HepG2 (cell line): ENCODE results near the gene ALS2. TPM values are rescaled to one million over a fixed set of nuclear protein-coding genes. Genes with fewer than 3 reads are reported as not detected.

Experiments
- HNF4A ChIP-seq: sonication (generic); formaldehyde crosslinking; IDR thresholded peaks from 2 replicates; pipeline ENCODE4 v1.4.0; 2020; ENCODE audit warnings: missing genetic modification reagents
- MIER3 ChIP-seq: IDR thresholded peaks from 2 replicates; pipeline ENCODE4 v1.6.1; 2016; ENCODE audit warnings: missing compliant biosample characterization, borderline replicate concordance
- NFRKB ChIP-seq: fragments of 450-650 bp; IDR thresholded peaks from 2 replicates; pipeline ENCODE4 v1.6.1; 2017
- SMAD3 ChIP-seq: sonication (generic); formaldehyde crosslinking; IDR thresholded peaks from 2 replicates; pipeline ENCODE4 v1.4.0; 2020; ENCODE audit warnings: missing genetic modification reagents
- TEAD3 ChIP-seq: optimal IDR thresholded peaks from 2 replicates; pipeline ENCODE3; 2016; ENCODE audit warnings: borderline replicate concordance
- XBP1 ChIP-seq: sonication (generic); formaldehyde crosslinking; IDR thresholded peaks from 2 replicates; pipeline ENCODE4 v1.5.0; 2020; ENCODE audit warnings: missing genetic modification reagents
- ZNF30 ChIP-seq: sonication (generic); formaldehyde crosslinking; IDR thresholded peaks from 2 replicates; pipeline ENCODE4 v1.5.0; 2020; ENCODE audit warnings: mild to moderate bottlenecking, missing genetic modification reagents
- ZNF335 ChIP-seq: sonication (generic); formaldehyde crosslinking; IDR thresholded peaks from 2 replicates; pipeline ENCODE4 v1.4.0; 2020; ENCODE audit warnings: missing genetic modification reagents
- ZNF775 ChIP-seq: sonication (generic); formaldehyde crosslinking; IDR thresholded peaks from 2 replicates; pipeline ENCODE4 v1.4.0; 2020; ENCODE audit warnings: missing genetic modification reagents, mild to moderate bottlenecking, moderate library complexity, borderline replicate concordance
- ZNF782 ChIP-seq: sonication (generic); formaldehyde crosslinking; IDR thresholded peaks from 2 replicates; pipeline ENCODE4 v1.4.0; 2020; ENCODE audit warnings: missing genetic modification reagents, mild to moderate bottlenecking, borderline replicate concordance
- ZNF883 ChIP-seq: sonication (generic); formaldehyde crosslinking; IDR thresholded peaks from 2 replicates; pipeline ENCODE4 v1.5.1; 2020; ENCODE audit warnings: mild to moderate bottlenecking, missing genetic modification reagents; ENCODE audit errors: not compliant biosample characterization
- ZSCAN9 ChIP-seq: IDR thresholded peaks from 2 replicates; pipeline ENCODE4 v1.6.1; 2016; ENCODE audit warnings: borderline replicate concordance
- polyA plus RNA-seq, 8 experiments: library from polyadenylated mRNA; depleted of rRNA in 3 of 8; stranded (reverse) in 7 of 8; unstranded in 1 of 8; fragments of >200 nt; fragmentation: Illumina TruSeq in 4 of 8; extraction: Trizol in 4 of 8; gene quantifications; 2 replicates each; pipeline versions ENCODE4 v1.2.1 to v1.2.3, GENCODE V29; 2011 to 2016; ENCODE audit warnings: low read depth in 4 of 8, missing spikeins in 1 of 8, mixed read lengths in 1 of 8; ENCODE audit not compliant: insufficient read depth in 1 of 8
- total RNA-seq, 5 experiments: library from RNA; depleted of rRNA; stranded (reverse); fragments of >200 nt; fragmentation: Illumina TruSeq; extraction: Trizol; gene quantifications; 2 replicates each; pipeline ENCODE4 v1.2.3, GENCODE V29; 2016; ENCODE audit warnings: low read depth in 1 of 5
- TF ChIP-seq, protein P1 (sequence below): IDR thresholded peaks from 2 replicates; pipeline ENCODE4 v1.6.1; 2016; ENCODE audit warnings: missing biosample characterization, missing genetic modification reagents, low read depth
- TF ChIP-seq, protein P2 (sequence below): sonication (generic); formaldehyde crosslinking; IDR thresholded peaks from 2 replicates; pipeline ENCODE4 v1.9.0; 2021; ENCODE audit warnings: missing genetic modification reagents, borderline replicate concordance
- TF ChIP-seq, protein P3 (sequence below): sonication (generic); formaldehyde crosslinking; IDR thresholded peaks from 2 replicates; pipeline ENCODE4 v1.4.0; 2020; ENCODE audit warnings: mild to moderate bottlenecking, missing genetic modification reagents
- TF ChIP-seq, protein P4 (sequence below): sonication (generic); formaldehyde crosslinking; IDR thresholded peaks from 2 replicates; pipeline ENCODE4 v1.5.0; 2020; ENCODE audit warnings: mild to moderate bottlenecking, missing genetic modification reagents

ALS2 gene
- total and polyA plus RNA-seq, 2 of the 13 experiments (the other 11 are each of a cell fraction or from before 2014, with no cell fraction given) = 12.7 to 19.3 TPM

DNA sequence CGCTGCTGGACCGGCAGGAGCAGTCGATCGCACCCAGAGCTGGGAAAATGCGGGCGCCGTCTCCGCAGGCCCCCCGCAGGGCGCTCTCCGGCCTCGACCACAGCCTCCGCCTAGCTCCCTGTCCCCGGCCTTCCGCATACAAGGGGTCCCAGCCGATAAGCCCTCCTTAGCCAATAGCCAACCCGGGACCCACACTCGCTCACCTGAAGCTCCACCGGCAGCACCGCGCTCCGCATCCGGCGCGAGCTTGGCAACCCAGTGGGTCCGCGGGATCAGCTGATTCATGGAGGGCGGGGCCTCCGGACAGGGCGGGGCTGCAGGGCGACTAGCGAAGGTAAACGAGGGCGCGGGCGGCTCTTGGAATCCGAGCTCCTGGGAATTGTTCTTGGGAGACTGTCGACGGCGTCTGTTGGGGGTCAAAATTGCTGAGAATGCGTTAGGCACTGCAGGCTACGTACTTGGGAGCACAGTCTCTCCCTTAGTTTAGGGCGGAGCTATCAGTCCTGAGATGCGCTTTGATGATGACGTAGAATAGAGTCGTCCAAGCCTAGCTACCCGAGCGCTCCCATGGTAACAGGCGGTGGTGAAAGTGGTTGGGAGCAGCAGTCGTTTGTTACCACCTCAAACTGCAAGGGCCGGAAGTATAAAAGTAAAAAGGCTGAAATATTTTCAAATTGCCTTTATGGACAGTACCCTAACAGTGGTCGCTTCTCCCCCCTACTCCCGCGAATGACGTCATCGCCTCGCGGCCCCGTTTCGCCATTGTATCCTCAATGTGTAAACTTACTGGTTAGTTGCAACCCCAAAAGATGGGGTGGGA, at the start of gene ALS2 (continued):
- peak; percentile 91; the same call in 1 of the 2 replicates for TF ChIP-seq SMAD3 (CRISPR knock-in tag)
- TF ChIP-seq, protein P1, sequence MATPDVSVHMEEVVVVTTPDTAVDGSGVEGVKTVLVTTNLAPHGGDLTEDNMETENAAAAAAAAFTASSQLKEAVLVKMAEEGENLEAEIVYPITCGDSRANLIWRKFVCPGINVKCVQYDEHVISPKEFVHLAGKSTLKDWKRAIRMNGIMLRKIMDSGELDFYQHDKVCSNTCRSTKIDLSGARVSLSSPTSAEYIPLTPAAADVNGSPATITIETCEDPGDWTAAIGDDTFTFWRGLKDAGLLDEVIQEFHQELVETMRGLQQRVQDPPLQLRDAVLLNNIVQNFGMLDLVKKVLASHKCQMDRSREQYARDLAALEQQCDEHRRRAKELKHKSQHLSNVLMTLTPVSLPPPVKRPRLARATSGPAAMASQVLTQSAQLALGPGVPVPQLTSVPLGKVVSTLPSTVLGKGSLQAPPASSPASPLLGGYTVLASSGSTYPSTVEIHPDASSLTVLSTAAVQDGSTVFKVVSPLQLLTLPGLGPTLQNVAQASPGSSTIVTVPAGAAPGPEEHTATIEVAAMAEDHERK (CRISPR knock-in tag) = no peak
- TF ChIP-seq, protein P2, sequence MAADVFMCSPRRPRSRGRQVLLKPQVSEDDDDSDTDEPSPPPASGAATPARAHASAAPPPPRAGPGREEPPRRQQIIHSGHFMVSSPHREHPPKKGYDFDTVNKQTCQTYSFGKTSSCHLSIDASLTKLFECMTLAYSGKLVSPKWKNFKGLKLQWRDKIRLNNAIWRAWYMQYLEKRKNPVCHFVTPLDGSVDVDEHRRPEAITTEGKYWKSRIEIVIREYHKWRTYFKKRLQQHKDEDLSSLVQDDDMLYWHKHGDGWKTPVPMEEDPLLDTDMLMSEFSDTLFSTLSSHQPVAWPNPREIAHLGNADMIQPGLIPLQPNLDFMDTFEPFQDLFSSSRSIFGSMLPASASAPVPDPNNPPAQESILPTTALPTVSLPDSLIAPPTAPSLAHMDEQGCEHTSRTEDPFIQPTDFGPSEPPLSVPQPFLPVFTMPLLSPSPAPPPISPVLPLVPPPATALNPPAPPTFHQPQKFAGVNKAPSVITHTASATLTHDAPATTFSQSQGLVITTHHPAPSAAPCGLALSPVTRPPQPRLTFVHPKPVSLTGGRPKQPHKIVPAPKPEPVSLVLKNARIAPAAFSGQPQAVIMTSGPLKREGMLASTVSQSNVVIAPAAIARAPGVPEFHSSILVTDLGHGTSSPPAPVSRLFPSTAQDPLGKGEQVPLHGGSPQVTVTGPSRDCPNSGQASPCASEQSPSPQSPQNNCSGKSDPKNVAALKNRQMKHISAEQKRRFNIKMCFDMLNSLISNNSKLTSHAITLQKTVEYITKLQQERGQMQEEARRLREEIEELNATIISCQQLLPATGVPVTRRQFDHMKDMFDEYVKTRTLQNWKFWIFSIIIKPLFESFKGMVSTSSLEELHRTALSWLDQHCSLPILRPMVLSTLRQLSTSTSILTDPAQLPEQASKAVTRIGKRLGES (CRISPR knock-in tag) = no peak; the same call in 1 of the 2 replicates
- TF ChIP-seq ZNF30 = no peak; the same call in 1 of the 2 replicates
- TF ChIP-seq ZNF782 (CRISPR knock-in tag) = peak; percentile 88; the same call in 1 of the 2 replicates
- peak; percentile 68; the same call in 1 of the 2 replicates for TF ChIP-seq MIER3 (CRISPR knock-in tag)
- peak; percentile 4; the same call in 1 of the 2 replicates for TF ChIP-seq HNF4A (CRISPR knock-in tag)
- TF ChIP-seq ZNF335 = peak; percentile 97
- TF ChIP-seq XBP1 = no peak
- peak; percentile 58 for TF ChIP-seq ZNF883 (CRISPR knock-in tag)
- no peak for TF ChIP-seq ZNF775 (CRISPR knock-in tag)
- TF ChIP-seq, protein P3, sequence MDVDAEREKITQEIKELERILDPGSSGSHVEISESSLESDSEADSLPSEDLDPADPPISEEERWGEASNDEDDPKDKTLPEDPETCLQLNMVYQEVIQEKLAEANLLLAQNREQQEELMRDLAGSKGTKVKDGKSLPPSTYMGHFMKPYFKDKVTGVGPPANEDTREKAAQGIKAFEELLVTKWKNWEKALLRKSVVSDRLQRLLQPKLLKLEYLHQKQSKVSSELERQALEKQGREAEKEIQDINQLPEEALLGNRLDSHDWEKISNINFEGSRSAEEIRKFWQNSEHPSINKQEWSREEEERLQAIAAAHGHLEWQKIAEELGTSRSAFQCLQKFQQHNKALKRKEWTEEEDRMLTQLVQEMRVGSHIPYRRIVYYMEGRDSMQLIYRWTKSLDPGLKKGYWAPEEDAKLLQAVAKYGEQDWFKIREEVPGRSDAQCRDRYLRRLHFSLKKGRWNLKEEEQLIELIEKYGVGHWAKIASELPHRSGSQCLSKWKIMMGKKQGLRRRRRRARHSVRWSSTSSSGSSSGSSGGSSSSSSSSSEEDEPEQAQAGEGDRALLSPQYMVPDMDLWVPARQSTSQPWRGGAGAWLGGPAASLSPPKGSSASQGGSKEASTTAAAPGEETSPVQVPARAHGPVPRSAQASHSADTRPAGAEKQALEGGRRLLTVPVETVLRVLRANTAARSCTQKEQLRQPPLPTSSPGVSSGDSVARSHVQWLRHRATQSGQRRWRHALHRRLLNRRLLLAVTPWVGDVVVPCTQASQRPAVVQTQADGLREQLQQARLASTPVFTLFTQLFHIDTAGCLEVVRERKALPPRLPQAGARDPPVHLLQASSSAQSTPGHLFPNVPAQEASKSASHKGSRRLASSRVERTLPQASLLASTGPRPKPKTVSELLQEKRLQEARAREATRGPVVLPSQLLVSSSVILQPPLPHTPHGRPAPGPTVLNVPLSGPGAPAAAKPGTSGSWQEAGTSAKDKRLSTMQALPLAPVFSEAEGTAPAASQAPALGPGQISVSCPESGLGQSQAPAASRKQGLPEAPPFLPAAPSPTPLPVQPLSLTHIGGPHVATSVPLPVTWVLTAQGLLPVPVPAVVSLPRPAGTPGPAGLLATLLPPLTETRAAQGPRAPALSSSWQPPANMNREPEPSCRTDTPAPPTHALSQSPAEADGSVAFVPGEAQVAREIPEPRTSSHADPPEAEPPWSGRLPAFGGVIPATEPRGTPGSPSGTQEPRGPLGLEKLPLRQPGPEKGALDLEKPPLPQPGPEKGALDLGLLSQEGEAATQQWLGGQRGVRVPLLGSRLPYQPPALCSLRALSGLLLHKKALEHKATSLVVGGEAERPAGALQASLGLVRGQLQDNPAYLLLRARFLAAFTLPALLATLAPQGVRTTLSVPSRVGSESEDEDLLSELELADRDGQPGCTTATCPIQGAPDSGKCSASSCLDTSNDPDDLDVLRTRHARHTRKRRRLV = peak; percentile 22; the same call in 1 of the 2 replicates
- no peak for TF ChIP-seq NFRKB
- TF ChIP-seq ZSCAN9 (CRISPR knock-in tag) = peak; percentile 57; the same call in 1 of the 2 replicates
- TF ChIP-seq, protein P4, sequence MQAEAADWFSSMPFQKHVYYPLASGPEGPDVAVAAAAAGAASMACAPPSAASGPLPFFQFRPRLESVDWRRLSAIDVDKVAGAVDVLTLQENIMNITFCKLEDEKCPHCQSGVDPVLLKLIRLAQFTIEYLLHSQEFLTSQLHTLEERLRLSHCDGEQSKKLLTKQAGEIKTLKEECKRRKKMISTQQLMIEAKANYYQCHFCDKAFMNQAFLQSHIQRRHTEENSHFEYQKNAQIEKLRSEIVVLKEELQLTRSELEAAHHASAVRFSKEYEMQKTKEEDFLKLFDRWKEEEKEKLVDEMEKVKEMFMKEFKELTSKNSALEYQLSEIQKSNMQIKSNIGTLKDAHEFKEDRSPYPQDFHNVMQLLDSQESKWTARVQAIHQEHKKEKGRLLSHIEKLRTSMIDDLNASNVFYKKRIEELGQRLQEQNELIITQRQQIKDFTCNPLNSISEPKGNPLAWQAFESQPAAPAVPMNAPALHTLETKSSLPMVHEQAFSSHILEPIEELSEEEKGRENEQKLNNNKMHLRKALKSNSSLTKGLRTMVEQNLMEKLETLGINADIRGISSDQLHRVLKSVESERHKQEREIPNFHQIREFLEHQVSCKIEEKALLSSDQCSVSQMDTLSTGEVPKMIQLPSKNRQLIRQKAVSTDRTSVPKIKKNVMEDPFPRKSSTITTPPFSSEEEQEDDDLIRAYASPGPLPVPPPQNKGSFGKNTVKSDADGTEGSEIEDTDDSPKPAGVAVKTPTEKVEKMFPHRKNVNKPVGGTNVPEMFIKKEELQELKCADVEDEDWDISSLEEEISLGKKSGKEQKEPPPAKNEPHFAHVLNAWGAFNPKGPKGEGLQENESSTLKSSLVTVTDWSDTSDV (CRISPR knock-in tag) = no peak
- peak; percentile 90 for TF ChIP-seq TEAD3 (CRISPR knock-in tag)
